GM12872 (cell line): ENCODE data around the gene SAPCD2.

Experiments
- TF ChIP-seq, protein P1 (sequence below): IDR thresholded peaks from 3 replicates; pipeline ENCODE4 v1.5.1; 2011; ENCODE audit warnings: low read depth, mild to moderate bottlenecking, low read length, moderate library complexity; ENCODE audit not compliant: insufficient read depth

The SAPCD2 gene

GRCh38 chr9:137054932-137055384, 15.4 kb downstream of the SAPCD2 start:
- TF ChIP-seq, protein P1, sequence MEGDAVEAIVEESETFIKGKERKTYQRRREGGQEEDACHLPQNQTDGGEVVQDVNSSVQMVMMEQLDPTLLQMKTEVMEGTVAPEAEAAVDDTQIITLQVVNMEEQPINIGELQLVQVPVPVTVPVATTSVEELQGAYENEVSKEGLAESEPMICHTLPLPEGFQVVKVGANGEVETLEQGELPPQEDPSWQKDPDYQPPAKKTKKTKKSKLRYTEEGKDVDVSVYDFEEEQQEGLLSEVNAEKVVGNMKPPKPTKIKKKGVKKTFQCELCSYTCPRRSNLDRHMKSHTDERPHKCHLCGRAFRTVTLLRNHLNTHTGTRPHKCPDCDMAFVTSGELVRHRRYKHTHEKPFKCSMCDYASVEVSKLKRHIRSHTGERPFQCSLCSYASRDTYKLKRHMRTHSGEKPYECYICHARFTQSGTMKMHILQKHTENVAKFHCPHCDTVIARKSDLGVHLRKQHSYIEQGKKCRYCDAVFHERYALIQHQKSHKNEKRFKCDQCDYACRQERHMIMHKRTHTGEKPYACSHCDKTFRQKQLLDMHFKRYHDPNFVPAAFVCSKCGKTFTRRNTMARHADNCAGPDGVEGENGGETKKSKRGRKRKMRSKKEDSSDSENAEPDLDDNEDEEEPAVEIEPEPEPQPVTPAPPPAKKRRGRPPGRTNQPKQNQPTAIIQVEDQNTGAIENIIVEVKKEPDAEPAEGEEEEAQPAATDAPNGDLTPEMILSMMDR = no peak

GRCh38 chr9:137053944-137054931, 16.1 kb downstream of the SAPCD2 start, which contains the start of gene ENTPD2:
TSS of gene ENTPD2 (minus strand) at chr9:137054061. CDS start at chr9:137053997, 64 bp downstream.
- TF ChIP-seq, protein P1 = no peak

DNA sequence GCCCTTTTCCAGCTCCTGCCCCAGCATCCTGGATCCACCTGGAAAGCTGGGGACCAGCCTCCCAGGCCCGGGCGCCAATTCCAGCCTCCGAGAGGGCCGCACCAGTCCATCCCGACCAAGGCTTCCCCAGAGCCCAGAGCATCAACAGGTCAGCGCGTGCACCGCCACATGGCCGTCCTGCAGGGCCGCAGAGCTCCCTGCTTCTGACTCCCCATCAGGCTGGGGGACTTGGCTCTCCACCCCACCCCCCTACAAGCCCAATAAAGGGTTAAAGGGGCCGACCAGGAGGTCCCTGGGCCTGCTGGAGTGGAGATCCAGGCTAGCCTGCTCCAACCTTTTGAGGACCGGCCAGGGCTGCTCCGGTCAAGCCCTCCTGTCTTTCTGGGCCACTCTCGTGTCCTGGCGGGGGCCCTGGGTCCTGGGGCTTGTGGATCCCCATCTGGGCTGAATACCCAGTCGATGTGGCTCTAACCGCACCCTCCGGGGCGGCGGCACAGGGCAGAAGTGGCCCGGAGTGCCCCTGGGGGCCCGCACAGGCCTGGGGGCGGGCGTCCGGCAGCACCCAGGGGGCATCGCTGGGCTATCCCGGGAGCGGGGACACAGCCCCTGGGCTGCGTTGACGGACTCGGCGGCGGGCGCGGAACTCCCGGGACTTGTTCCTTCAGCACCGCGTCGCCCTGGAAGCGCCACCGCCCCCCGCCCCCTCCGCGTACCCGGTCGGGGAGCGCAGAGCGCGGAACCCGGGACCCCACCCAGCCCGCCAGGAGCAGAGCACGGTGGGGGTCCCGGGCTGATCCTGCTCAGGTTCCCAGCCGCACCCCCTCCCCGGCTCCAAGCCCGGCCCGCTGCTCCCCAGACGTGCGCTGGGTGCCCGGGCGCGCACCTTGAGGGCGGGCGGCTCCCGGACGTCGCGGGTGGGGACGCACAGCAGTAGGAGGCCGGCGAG, 17.1 kb downstream of the SAPCD2 start:
- TF ChIP-seq, protein P1 = no peak

- TF ChIP-seq, protein P1 = no peak
Measured at GRCh38 chr9:137052293-137052692, 18.1 kb downstream of the SAPCD2 start.

- TF ChIP-seq, protein P1 = no peak
Measured at GRCh38 chr9:137051145-137051724, 19.1 kb downstream of the SAPCD2 start.

DNA sequence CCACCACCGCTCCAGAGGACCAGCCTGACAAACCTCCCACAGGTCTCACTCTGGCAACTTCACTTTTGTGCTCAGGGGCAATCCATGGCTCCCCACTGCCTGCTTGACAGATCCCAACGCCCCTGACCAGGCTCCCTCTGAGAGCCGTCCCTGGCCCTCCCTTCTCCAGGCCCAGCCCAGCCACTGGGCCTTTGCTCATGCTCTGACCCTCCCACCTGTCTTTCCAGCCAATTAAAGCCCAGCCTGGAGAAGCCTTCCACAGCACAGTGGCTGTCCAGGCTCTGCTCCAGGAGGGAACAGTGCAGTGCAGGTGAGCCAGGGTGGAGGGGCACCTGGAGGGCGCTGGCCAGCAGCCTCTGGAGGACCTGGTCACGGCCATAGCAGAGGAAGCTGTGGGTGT, 19.8 kb downstream of the SAPCD2 start:
- TF ChIP-seq, protein P1 = no peak
